Heart right ventricle (tissue), 16 donors: ENCODE measurements around the gene GRAMD2A. TPM values are rescaled to one million over a fixed set of nuclear protein-coding genes. Genes with fewer than 3 reads are reported as not detected.

ENCODE experiments used
- ATAC-seq, 8 donors: fragments of 200-7000 bp; cut with Tn5 transposase; one replicate each; pipeline ENCODE4 v1.9.1; 2020; ENCODE audit warnings: mild to moderate bottlenecking in 8 of 8, moderate library complexity in 8 of 8, moderate number of reproducible peaks in 1 of 8
- DNase-seq, 2 donors: peaks; one replicate each; pipeline ENCODE4 v3.0.0-alpha.2; 2020
- H3K27ac ChIP-seq, 10 donors: fragments of 200-600 bp; sonication (generic) in 2 of 10; one replicate each; pipeline versions ENCODE4 v1.5.0 to v1.8.0; 2020 to 2022; ENCODE audit warnings: mild to moderate bottlenecking in 3 of 10
- H3K27me3 ChIP-seq, 7 donors: fragments of 200-600 bp; one replicate each; pipeline ENCODE4 v1.8.0; 2021 to 2022; ENCODE audit warnings: mild to moderate bottlenecking in 2 of 7
- H3K36me3 ChIP-seq, 9 donors: fragments of 200-600 bp; sonication (generic) in 1 of 9; one replicate each; pipeline versions ENCODE4 v1.5.0 to v1.8.0; 2020 to 2022; ENCODE audit warnings: mild to moderate bottlenecking in 2 of 9
- H3K4me1 ChIP-seq, 9 donors: fragments of 200-600 bp; sonication (generic) in 1 of 9; one replicate each; pipeline versions ENCODE4 v1.5.0 to v1.8.0; 2020 to 2022; ENCODE audit warnings: mild to moderate bottlenecking in 4 of 9
- H3K4me3 ChIP-seq, 10 donors: fragments of 200-600 bp; sonication (generic) in 2 of 10; one replicate each; pipeline versions ENCODE4 v1.5.0 to v1.8.0; 2020 to 2022; ENCODE audit warnings: mild to moderate bottlenecking in 7 of 10, moderate library complexity in 2 of 10
- H3K9me3 ChIP-seq, 11 donors: fragments of 200-600 bp in 10 of 11; sonication (generic) in 2 of 11; one replicate each; pipeline versions ENCODE4 v1.5.0 to v1.8.0; 2013 to 2022; ENCODE audit warnings: mild to moderate bottlenecking in 2 of 11, control low read depth in 1 of 11, moderate library complexity in 1 of 11
- WGBS, 2 donors: extraction: QIAGEN DNeasy Blood & Tissue Kit; methylation state at CpG; one replicate each; pipeline ENCODE4 v1.1.7; 2013; ENCODE audit warnings: inconsistent platforms in 1 of 2; 5-methylcytosine and 5-hydroxymethylcytosine counted together
- intact Hi-C, 10 donors: fragments of 100-400 bp; cut with DNase I; formaldehyde crosslinking; loops; one replicate each; pipeline versions ENCODE4 v1.11.1 to v1.14.2; 2022
- polyA plus RNA-seq, 2 donors: library from polyadenylated mRNA; stranded (reverse); fragments of 200-250 nt; gene quantifications; one replicate each; pipeline ENCODE4 v1.2.3, GENCODE V29; 2013
- total RNA-seq, 10 donors: library from RNA; stranded (reverse); fragmentation: NEBNext Ultra II Directional in 3 of 10; extraction: Animal tissue kit (Norgen Biotek cat#: 25700) in 3 of 10; gene quantifications; one replicate each; pipeline versions ENCODE4 v1.2.1 to v1.2.4, GENCODE V29; 2021 to 2023
- TF ChIP-seq, protein P1 (sequence below), 9 donors: fragments of 200-600 bp; sonication (generic) in 2 of 9; IDR thresholded peaks; one replicate each; pipeline versions ENCODE4 v1.5.0 to v1.8.0; 2021 to 2022; ENCODE audit warnings: antibody characterized with exemption in 9 of 9, mild to moderate bottlenecking in 5 of 9, moderate library complexity in 1 of 9
- donor health status: Arrhythmogenic right ventricular cardiomyopathy.
- donor health status: ischemic (EF 13 %, LVEDD 7.1; RV severe dilation, severe dysfunction).
- donor health status: healthy with polysubstance abuse.
- donor health status: DM: no; HTN: yes; CAD: no.
- donor health status: DM: no; HTN: no; CAD: no.
- donor health status: ischemic (EF 25% LVEDD 6.9; RV normal size, moderate dysfunction).
- donor health status: ischemic (EF 25% LVEDD 5.7; RV mildly dilated, moderate dysfunction).
- donor health status: healthy.
- donor health status: DM: yes; HTN: yes; CAD: no.
- donor health status: Ischemic cardiomyopathy.
- donor health status: ischemic (EF 35%, LVEDD 5.7; RV mildly dilated, moderate dysfunction).
- donor health status: nonischemic (EF 11% LVEDD 7.7; RV severe dilation, severe dysfunction).
- donor health status: DM: yes; HTN: yes; CAD: no.
- donor health status: PGD.
- donor health status: ischemic (EF 29% LVEDD 5.4; RV normal size, mild dysfunction).
- donor health status: nonischemic (EF 23%, LVEDD 6.1; RV moderate dilation, normal function).

Gene GRAMD2A
- total and polyA plus RNA-seq, 12 donors, result 0.06 to 0.20 TPM; not detected in 10

DNA sequence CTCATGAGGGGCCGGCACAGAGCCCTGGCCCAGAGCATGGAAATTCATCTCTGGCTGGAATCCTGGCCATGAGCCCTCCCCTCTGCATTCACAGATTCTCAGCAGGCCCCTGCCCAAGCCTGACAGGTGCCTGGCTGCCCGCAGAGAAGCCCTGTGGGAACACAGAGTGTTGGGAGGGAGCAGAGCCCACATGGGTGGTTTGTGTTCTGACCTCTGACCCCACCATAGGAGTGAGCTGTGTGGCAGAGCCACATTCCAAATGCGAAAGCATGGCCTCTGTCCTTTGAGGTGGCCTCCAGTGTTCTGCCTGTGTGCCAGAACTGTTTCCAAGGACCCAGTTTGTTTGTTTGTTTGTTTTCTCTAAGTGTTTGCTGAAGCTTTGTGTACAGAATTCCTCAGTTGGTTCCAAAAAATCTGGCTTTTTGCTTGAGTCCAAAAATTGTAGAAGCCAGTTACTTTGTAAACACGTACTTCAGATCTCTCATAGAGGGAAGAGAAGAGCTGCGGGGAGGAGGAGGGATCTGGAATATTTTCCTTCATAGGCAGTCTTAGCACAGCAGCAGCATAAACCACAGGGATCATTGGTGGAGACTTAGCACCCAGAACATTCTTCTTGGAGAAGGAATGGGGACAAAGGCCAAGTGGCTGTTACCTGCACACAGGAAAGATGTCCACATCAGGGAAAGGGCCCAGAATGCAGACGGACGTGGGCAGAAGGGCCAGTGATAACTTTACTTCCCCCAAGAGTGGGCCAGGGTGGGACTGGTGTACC lies 36.0 kb downstream of the GRAMD2A start:
- intact Hi-C loops, result no loop called here
- Histone ChIP-seq H3K9me3 (no peaks in the 10 kb centered on the region), H3K27ac (no peak overlapping the region), H3K27me3 (peaks cover 0 to 5% (median 0%) of the 10 kb centered on the region in 7 donors), H3K4me3 (no peak overlapping the region), H3K4me1 (no peaks in the 10 kb centered on the region), H3K36me3 (no peaks in the 10 kb centered on the region)
- DNase-seq, result no peak
- 83 to 86% methylated on average over 7 of the region's 7 CpGs for WGBS, 2 donors
- TF ChIP-seq, protein P1, sequence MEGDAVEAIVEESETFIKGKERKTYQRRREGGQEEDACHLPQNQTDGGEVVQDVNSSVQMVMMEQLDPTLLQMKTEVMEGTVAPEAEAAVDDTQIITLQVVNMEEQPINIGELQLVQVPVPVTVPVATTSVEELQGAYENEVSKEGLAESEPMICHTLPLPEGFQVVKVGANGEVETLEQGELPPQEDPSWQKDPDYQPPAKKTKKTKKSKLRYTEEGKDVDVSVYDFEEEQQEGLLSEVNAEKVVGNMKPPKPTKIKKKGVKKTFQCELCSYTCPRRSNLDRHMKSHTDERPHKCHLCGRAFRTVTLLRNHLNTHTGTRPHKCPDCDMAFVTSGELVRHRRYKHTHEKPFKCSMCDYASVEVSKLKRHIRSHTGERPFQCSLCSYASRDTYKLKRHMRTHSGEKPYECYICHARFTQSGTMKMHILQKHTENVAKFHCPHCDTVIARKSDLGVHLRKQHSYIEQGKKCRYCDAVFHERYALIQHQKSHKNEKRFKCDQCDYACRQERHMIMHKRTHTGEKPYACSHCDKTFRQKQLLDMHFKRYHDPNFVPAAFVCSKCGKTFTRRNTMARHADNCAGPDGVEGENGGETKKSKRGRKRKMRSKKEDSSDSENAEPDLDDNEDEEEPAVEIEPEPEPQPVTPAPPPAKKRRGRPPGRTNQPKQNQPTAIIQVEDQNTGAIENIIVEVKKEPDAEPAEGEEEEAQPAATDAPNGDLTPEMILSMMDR (IDR thresholded peaks at IDR 0.05), result no peak
- peak in 2 of 8 donors; percentile 21 to 27 for ATAC-seq

DNA sequence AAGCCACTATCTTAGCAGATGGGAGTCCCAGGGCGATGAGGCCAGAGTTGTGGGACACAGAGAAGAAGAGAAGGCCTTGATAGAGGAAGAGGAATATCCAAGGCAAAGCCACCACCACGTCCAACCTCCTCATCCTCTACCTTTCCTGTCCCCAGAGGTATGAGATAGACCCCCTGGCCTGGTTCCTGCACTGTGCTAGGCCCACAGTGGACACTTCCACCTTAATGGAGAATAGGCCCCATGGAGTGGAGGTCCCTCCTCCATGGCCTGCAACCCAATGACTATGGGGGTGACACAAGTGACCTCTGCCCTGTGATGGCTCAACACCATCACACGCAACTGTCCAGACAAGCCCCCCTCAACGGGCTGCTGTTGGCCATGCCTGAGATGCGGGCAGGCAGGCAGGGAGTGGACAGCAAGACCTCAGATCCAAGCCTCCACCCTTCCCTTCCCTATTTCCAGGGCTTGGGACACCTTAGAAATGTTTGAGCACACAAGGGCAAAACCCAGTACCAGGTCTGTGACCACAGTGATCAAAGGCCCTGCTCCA lies 36.8 kb downstream of the GRAMD2A start:
- H3K27ac ChIP-seq, result no peak overlapping the region
- no peak for ATAC-seq
- no peaks in the 10 kb centered on the region for H3K27me3 ChIP-seq
- H3K9me3 ChIP-seq, result no peaks in the 10 kb centered on the region
- no peak for DNase-seq
- no peaks in the 10 kb centered on the region for H3K36me3 ChIP-seq
- intact Hi-C loops, result no loop called here
- H3K4me1 ChIP-seq, result peaks cover 0 to 1% (median 0%) of the 10 kb centered on the region in 9 donors
- WGBS, 2 donors, result 93 to 95% methylated on average over 5 of the region's 5 CpGs
- TF ChIP-seq, protein P1 (IDR thresholded peaks at IDR 0.05), result no peak
- H3K4me3 ChIP-seq, result no peak overlapping the region

DNA sequence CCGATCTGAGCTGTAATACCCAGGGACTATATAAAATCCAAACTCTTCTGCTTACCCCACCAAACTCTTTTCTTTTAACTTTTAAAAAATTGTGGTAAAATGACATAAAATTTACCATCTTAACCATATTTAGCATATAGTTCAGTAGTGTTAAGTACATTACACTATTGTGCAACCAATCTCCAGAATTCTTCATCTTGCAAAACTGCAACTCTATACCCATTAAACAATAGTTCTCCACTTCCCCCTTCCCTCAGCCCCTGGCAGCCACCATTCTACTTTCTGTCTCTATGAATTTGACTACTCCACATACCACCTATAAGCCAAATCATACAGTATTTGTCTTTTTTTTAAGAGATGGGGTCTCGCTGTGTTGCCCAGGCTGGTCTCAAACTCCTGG lies 40.7 kb downstream of the GRAMD2A start:
- TF ChIP-seq, protein P1 (IDR thresholded peaks at IDR 0.05), result no peak
- Histone ChIP-seq H3K27me3 (no peaks in the 10 kb centered on the region), H3K9me3 (no peaks in the 10 kb centered on the region), H3K4me3 (no peak overlapping the region), H3K27ac (no peak overlapping the region), H3K36me3 (no peaks in the 10 kb centered on the region), H3K4me1 (peaks cover 0 to 12% (median 8%) of the 10 kb centered on the region in 9 donors)
- no peak for ATAC-seq
- intact Hi-C loops, result loop anchor here in 9 of 10 donors (2.0 to 10.0 kb wide), 13 partner anchors 122 to 712 kb away; no protein-coding TSS in a partner anchor
- WGBS, 2 donors, result 89 to 97% methylated on average over 2 of the region's 2 CpGs
- no peak for DNase-seq

DNA sequence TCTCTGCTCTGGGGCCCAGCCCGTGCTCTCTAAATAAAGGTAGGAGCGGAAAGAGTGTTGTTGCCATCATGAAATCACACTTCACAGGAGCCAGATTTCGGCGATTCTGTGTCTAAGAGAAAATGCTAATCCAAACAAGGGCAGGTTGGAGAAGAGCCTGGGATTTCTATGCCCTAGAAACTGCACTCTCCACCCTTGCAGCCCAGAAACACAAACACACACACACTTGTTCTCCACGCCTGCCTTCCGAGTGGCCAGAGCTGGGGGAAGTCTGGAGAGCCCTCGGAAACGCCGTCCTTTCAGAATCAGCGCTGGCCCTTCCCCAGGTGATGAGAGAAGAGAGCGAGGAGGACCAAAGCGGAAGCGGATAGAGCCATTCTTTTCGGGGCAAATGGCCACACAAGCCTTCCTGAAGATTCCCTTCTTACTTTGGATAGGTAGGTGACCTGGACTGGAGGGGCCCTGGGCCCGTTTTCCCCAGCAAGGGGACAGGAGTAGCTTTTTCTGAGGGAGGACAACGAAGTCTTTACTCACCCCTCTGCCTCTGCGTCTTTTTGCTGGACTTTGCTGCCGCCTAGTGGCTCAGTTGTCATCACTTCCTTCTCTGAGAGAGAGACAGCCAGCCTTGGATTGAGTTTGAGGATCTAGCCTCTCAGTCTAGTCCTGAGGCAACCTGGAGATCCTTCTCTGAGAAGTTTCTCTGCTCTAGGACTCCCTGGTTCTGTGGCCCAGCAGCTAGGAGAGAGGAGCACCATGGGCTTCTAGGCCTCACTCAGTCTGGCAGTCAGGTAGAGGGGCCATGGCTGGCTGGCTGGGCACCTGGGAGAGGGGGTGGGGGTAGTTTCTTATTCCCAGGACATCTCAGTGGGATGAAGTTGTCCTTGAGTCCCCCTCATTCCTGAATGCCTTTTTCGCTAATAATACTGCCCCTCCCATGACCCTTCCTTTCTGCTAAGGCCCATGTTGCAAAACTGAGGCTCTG lies 41.7 kb downstream of the GRAMD2A start:
- Histone ChIP-seq H3K36me3 (no peaks in the 10 kb centered on the region), H3K27ac (peak overlapping the region in 7 of 10 donors; percentile 2 to 57 (median 30)), H3K27me3 (no peaks in the 10 kb centered on the region), H3K4me1 (peaks cover 0 to 12% (median 8%) of the 10 kb centered on the region in 9 donors), H3K4me3 (peak overlapping the region; percentile 27 to 64 (median 56)), H3K9me3 (no peaks in the 10 kb centered on the region)
- ATAC-seq, result peak; percentile 86 to 98 (median 93)
- intact Hi-C loops, result loop anchor here in 9 of 10 donors (2.0 to 10.0 kb wide), 14 partner anchors 37 to 711 kb away; partner anchors contain the start of genes MYO9A (in 1 of the 9) and SENP8 (in 1 of the 9)
- DNase-seq, result peak; percentile 81 to 88
- WGBS, 2 donors, result 0 to 2% methylated on average over 19 of the region's 19 CpGs
- TF ChIP-seq, protein P1 (IDR thresholded peaks at IDR 0.05), result peak; percentile 73 to 90 (median 85)
